Stimulated activated naive B cell treated with anti-CD40 and anti-IgM and Interleukin-4, amounts not matched to agents 10 μg/mL and 1 μg/mL and 100 μg/mL, for 72 hours (primary cell): ENCODE measurements around the gene PI4KB.
"Not testable (repeated sequence)": the region's sequence is repeated elsewhere in the genome, so short reads cannot be mapped to it uniquely, and the experiment has no call there.

ENCODE experiments used
- ATAC-seq, 2 donors: fragments of 150-1000 bp; cut with Tn5 transposase; replicated peaks; 2 replicates each; pipeline ENCODE4 v1.10.0; 2021; ENCODE audit warnings: moderate library complexity in 1 of 2
- DNase-seq: peaks from one replicate; pipeline ENCODE4 v3.0.0; 2021
- H3K27ac Mint-ChIP-seq: one replicate; pipeline ENCODE4 v1.8.0; 2022; ENCODE audit warnings: mild to moderate bottlenecking, mixed read lengths
- H3K27me3 Mint-ChIP-seq, 2 donors: one replicate each; pipeline ENCODE4 v1.8.0; 2022; ENCODE audit warnings: mixed read lengths in 2 of 2
- H3K36me3 Mint-ChIP-seq, 2 donors: one replicate each; pipeline ENCODE4 v1.8.0; 2022; ENCODE audit warnings: mixed read lengths in 2 of 2, mild to moderate bottlenecking in 1 of 2
- H3K4me1 Mint-ChIP-seq, 2 donors: one replicate each; pipeline ENCODE4 v1.8.0; 2022; ENCODE audit warnings: mixed read lengths in 2 of 2, mild to moderate bottlenecking in 1 of 2
- H3K4me3 Mint-ChIP-seq, 2 donors: one replicate each; pipeline ENCODE4 v1.8.0; 2022; ENCODE audit warnings: mild to moderate bottlenecking in 2 of 2, mixed read lengths in 2 of 2, moderate library complexity in 1 of 2
- H3K9me3 Mint-ChIP-seq, 2 donors: one replicate each; pipeline ENCODE4 v1.8.0; 2022; ENCODE audit warnings: mixed read lengths in 2 of 2, mild to moderate bottlenecking in 1 of 2

Gene PI4KB

GRCh38 chr1:151356696-151357095 is 29.5 kb upstream of the PI4KB start:
- Mint-ChIP-seq H3K4me1 (peaks cover 0 to 1% of the 10 kb centered on the region in 2 donors), H3K27ac (no peak overlapping the region), H3K4me3 (no peak overlapping the region), H3K9me3 (peaks cover 1 to 3% of the 10 kb centered on the region in 2 donors), H3K36me3 (peaks cover under 1 to 1% of the 10 kb centered on the region in 2 donors), H3K27me3 (no peaks in the 10 kb centered on the region)
- no peak for DNase-seq
- ATAC-seq = no peak

GRCh38 chr1:151352021-151352718 is 25.0 kb upstream of the PI4KB start:
- Mint-ChIP-seq H3K27me3 (no peaks in the 10 kb centered on the region), H3K27ac (peak overlapping the region; percentile 37), H3K4me3 (no peak overlapping the region), H3K9me3 (peaks cover 0 to 3% of the 10 kb centered on the region in 2 donors), H3K4me1 (peaks cover 12 to 13% of the 10 kb centered on the region in 2 donors), H3K36me3 (peaks cover 0 to 1% of the 10 kb centered on the region in 2 donors)
- no peak for ATAC-seq
- DNase-seq = no peak

- peaks cover 22 to 30% of the 10 kb centered on the region in 2 donors for H3K4me1 Mint-ChIP-seq
- not testable (repeated sequence) for DNase-seq, H3K9me3 Mint-ChIP-seq, H3K4me3 Mint-ChIP-seq, H3K27me3 Mint-ChIP-seq, ATAC-seq, H3K27ac Mint-ChIP-seq
- peaks cover 13 to 14% of the 10 kb centered on the region in 2 donors for H3K36me3 Mint-ChIP-seq
These were observed 23.1 kb upstream of the PI4KB start for GRCh38 chr1:151350323-151350722.

- Mint-ChIP-seq H3K27me3 (no peaks in the 10 kb centered on the region), H3K4me3 (peak overlapping the region; percentile 94 to 95), H3K4me1 (peaks cover 43 to 56% of the 10 kb centered on the region in 2 donors), H3K27ac (peak overlapping the region; percentile 98), H3K36me3 (peaks cover 31% of the 10 kb centered on the region in 2 donors), H3K9me3 (peaks cover 0 to 3% of the 10 kb centered on the region in 2 donors)
- DNase-seq (no peak), ATAC-seq (peak in 1 of 2 donors; percentile 26)
These were observed 20.5 kb upstream of the PI4KB start for GRCh38 chr1:151347523-151348246.

- Mint-ChIP-seq H3K36me3 (peaks cover 35 to 36% of the 10 kb centered on the region in 2 donors), H3K4me1 (peaks cover 48 to 61% of the 10 kb centered on the region in 2 donors), H3K27me3 (no peaks in the 10 kb centered on the region), H3K9me3 (peaks cover 0 to 1% of the 10 kb centered on the region in 2 donors), H3K27ac (peak within 1 kb of the TSS; percentile 98), H3K4me3 (peak within 1 kb of the TSS; percentile 94 to 95)
- ATAC-seq = peak; percentile 95
- peak; percentile 97 for DNase-seq
These were observed 19.7 kb upstream of the PI4KB start, which contains the start of gene RFX5 for GRCh38 chr1:151346769-151347522. Gene RFX5, minus strand, starts transcription at chr1:151347252. Its CDS starts 932 bp downstream, at chr1:151346320.

- ATAC-seq (no peak), DNase-seq (no peak)
- H3K9me3 Mint-ChIP-seq = no peaks in the 10 kb centered on the region
- no peaks in the 10 kb centered on the region for H3K27me3 Mint-ChIP-seq
- peak overlapping the region; percentile 94 to 95 for H3K4me3 Mint-ChIP-seq
- H3K4me1 Mint-ChIP-seq = peaks cover 48 to 65% of the 10 kb centered on the region in 2 donors
- peaks cover 33 to 36% of the 10 kb centered on the region in 2 donors for H3K36me3 Mint-ChIP-seq
- peak overlapping the region; percentile 98 for H3K27ac Mint-ChIP-seq
These were observed 19.0 kb upstream of the PI4KB start for GRCh38 chr1:151346082-151346768.

GRCh38 chr1:151344291-151344690 is 17.1 kb upstream of the PI4KB start:
- Mint-ChIP-seq H3K27ac (peak overlapping the region; percentile 92), H3K36me3 (peaks cover 36 to 43% of the 10 kb centered on the region in 2 donors), H3K4me1 (peaks cover 55 to 77% of the 10 kb centered on the region in 2 donors), H3K4me3 (peak overlapping the region; percentile 20 to 44), H3K27me3 (no peaks in the 10 kb centered on the region), H3K9me3 (no peaks in the 10 kb centered on the region)
- ATAC-seq (no peak), DNase-seq (no peak)

- H3K36me3 Mint-ChIP-seq = peaks cover 38 to 43% of the 10 kb centered on the region in 2 donors
- H3K4me1 Mint-ChIP-seq = peaks cover 55 to 81% of the 10 kb centered on the region in 2 donors
- no peak overlapping the region for H3K4me3 Mint-ChIP-seq
- no peaks in the 10 kb centered on the region for H3K27me3 Mint-ChIP-seq
- ATAC-seq (no peak), DNase-seq (no peak)
- no peaks in the 10 kb centered on the region for H3K9me3 Mint-ChIP-seq
- peak overlapping the region; percentile 92 for H3K27ac Mint-ChIP-seq
These were observed 16.4 kb upstream of the PI4KB start for GRCh38 chr1:151343587-151343986.

- ATAC-seq (no peak), DNase-seq (no peak)
- Mint-ChIP-seq H3K9me3 (no peaks in the 10 kb centered on the region), H3K27ac (peak overlapping the region; percentile 92), H3K27me3 (no peaks in the 10 kb centered on the region), H3K4me3 (no peak overlapping the region), H3K4me1 (peaks cover 47 to 74% of the 10 kb centered on the region in 2 donors), H3K36me3 (peaks cover 39 to 43% of the 10 kb centered on the region in 2 donors)
These were observed 15.4 kb upstream of the PI4KB start for GRCh38 chr1:151342569-151342968.

- peaks cover 45 to 70% of the 10 kb centered on the region in 2 donors for H3K4me1 Mint-ChIP-seq
- H3K9me3 Mint-ChIP-seq = no peaks in the 10 kb centered on the region
- H3K27me3 Mint-ChIP-seq = no peaks in the 10 kb centered on the region
- H3K4me3 Mint-ChIP-seq = no peak overlapping the region
- DNase-seq (no peak), ATAC-seq (no peak)
- peaks cover 38 to 43% of the 10 kb centered on the region in 2 donors for H3K36me3 Mint-ChIP-seq
- peak overlapping the region; percentile 92 for H3K27ac Mint-ChIP-seq
These were observed 14.8 kb upstream of the PI4KB start for GRCh38 chr1:151342021-151342420.

GRCh38 chr1:151340870-151341754 is 13.9 kb upstream of the PI4KB start:
- H3K36me3 Mint-ChIP-seq = peaks cover 31 to 35% of the 10 kb centered on the region in 2 donors
- peaks cover 40 to 61% of the 10 kb centered on the region in 2 donors for H3K4me1 Mint-ChIP-seq
- DNase-seq = peak; percentile 23
- ATAC-seq = peak; percentile 89
- H3K27me3 Mint-ChIP-seq = no peaks in the 10 kb centered on the region
- H3K9me3 Mint-ChIP-seq = no peaks in the 10 kb centered on the region
- H3K4me3 Mint-ChIP-seq = no peak overlapping the region
- peak overlapping the region; percentile 6 for H3K27ac Mint-ChIP-seq

- no peak overlapping the region for H3K27ac Mint-ChIP-seq
- ATAC-seq (no peak), DNase-seq (no peak)
- H3K4me1 Mint-ChIP-seq = peaks cover 8 to 18% of the 10 kb centered on the region in 2 donors
- H3K27me3 Mint-ChIP-seq = no peaks in the 10 kb centered on the region
- H3K36me3 Mint-ChIP-seq = peaks cover 5 to 6% of the 10 kb centered on the region in 2 donors
- no peaks in the 10 kb centered on the region for H3K9me3 Mint-ChIP-seq
- H3K4me3 Mint-ChIP-seq = no peak overlapping the region
These were observed 9.3 kb upstream of the PI4KB start for GRCh38 chr1:151336556-151336955.

GRCh38 chr1:151334822-151335221 is 7.6 kb upstream of the PI4KB start:
- no peak overlapping the region for H3K27ac Mint-ChIP-seq
- H3K4me3 Mint-ChIP-seq = no peak overlapping the region
- peaks cover 1 to 3% of the 10 kb centered on the region in 2 donors for H3K36me3 Mint-ChIP-seq
- H3K4me1 Mint-ChIP-seq = peaks cover under 1 to 7% of the 10 kb centered on the region in 2 donors
- ATAC-seq (no peak), DNase-seq (no peak)
- H3K27me3 Mint-ChIP-seq = no peaks in the 10 kb centered on the region
- no peaks in the 10 kb centered on the region for H3K9me3 Mint-ChIP-seq
